C4-2B (cell line): ENCODE results near the gene MYBPH.

Experiments
- H3K27ac ChIP-seq: fragments of 450-650 bp; 2 replicates; pipeline ENCODE4 v1.5.1; 2017
- CTCF ChIP-seq: fragments of 450-650 bp; conservative IDR thresholded peaks from 2 replicates; pipeline ENCODE4 v1.5.1; 2017; ENCODE audit warnings: mild to moderate bottlenecking
- ZFX ChIP-seq: fragments of 450-650 bp; IDR thresholded peaks from 2 replicates; pipeline ENCODE4 v1.6.1; 2017

Gene MYBPH

GRCh38 chr1:203168991-203169390, 6.6 kb downstream of the MYBPH start:
- TF ChIP-seq CTCF (no peak), ZFX (no peak)
- no peak overlapping the region for H3K27ac ChIP-seq

- H3K27ac ChIP-seq = no peak overlapping the region
- TF ChIP-seq ZFX = no peak
- TF ChIP-seq CTCF = no peak
Observed at GRCh38 chr1:203168256-203168786, 7.3 kb downstream of the MYBPH start.

GRCh38 chr1:203167913-203168200, 7.8 kb downstream of the MYBPH start:
- H3K27ac ChIP-seq = no peak overlapping the region
- TF ChIP-seq ZFX (no peak), CTCF (no peak)

GRCh38 chr1:203167026-203167912, 8.4 kb downstream of the MYBPH start:
- H3K27ac ChIP-seq = no peak overlapping the region
- TF ChIP-seq CTCF = no peak
- TF ChIP-seq ZFX = no peak

- H3K27ac ChIP-seq = no peak overlapping the region
- no peak for TF ChIP-seq ZFX
- TF ChIP-seq CTCF = no peak; the same call in 1 of the 2 replicates
Observed at GRCh38 chr1:203166192-203166940, 9.3 kb downstream of the MYBPH start.

- TF ChIP-seq CTCF (no peak), ZFX (no peak)
- H3K27ac ChIP-seq = no peak overlapping the region
Observed at GRCh38 chr1:203165800-203166161, 9.8 kb downstream of the MYBPH start.
